Hippocampal formation (tissue), 2 donors: ENCODE measurements around the gene KCNA1.

Experiments
- DNase-seq, 2 donors: peaks; one replicate each; lab custom pipeline; 2025; lab: John Stamatoyannopoulos, UW

The KCNA1 gene

GRCh38 chr12:4960547-4960946, 50.8 kb downstream of the KCNA1 start:
- DNase-seq, result no peak

GRCh38 chr12:4961311-4961710, 51.6 kb downstream of the KCNA1 start:
- DNase-seq, result no peak

GRCh38 chr12:4962539-4963486, 53.1 kb downstream of the KCNA1 start:
- no peak for DNase-seq
